Measurements from ENCODE around the gene AADACL4.
"Not testable (repeated sequence)": the region's sequence is repeated elsewhere in the genome, so short reads cannot be mapped to it uniquely, and the experiment has no call there.

Gene AADACL4

GRCh38 chr1:12712076-12712475 lies 68.2 kb downstream of the AADACL4 start:
- no peak for DNase-seq (ENCODE audit: low read depth)

- DNase-seq (ENCODE audit: low read depth), result no peak
Observed at GRCh38 chr1:12712929-12713328, 69.0 kb downstream of the AADACL4 start.

GRCh38 chr1:12713651-12714050 lies 69.8 kb downstream of the AADACL4 start:
- DNase-seq (ENCODE audit: low read depth), result not testable (repeated sequence)

GRCh38 chr1:12714710-12715475 lies 71.0 kb downstream of the AADACL4 start:
- no peak for DNase-seq (ENCODE audit: low read depth)

DNA sequence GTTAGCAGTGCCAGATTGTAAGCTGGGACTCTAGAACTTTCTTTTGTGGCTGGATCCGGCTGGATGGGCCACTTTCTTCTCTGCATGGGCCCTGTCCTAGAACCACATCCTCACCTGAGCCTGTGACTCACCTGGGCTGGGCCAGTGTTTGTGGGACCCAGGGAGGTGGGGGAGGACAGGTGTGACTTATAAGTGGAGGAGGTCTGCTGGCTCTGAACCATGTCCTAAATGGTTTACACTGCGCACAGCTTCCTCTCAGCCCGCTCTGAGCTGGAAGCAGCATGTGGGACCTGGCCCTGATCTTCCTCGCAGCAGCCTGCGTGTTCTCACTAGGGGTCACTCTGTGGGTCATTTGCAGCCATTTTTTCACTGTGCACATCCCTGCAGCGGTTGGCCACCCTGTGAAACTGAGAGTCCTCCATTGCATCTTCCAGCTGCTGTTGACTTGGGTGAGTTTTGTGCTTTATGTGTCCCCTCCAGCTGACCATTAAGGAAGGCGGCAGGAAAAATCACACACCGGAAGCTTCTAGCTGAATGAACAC lies 72.1 kb downstream of the AADACL4 start, which contains the start of gene AADACL3:
TSS of gene AADACL3 (plus strand) at position 215 of the 542 bp plus-strand sequence. CDS start at position 282, 67 bp downstream.
- no peak for DNase-seq (ENCODE audit: low read depth)
